ENCODE measurements around the gene ARHGAP10. TPM values are rescaled to one million over a fixed set of nuclear protein-coding genes. Genes with fewer than 3 reads are reported as not detected.

ARHGAP10 gene
- total and polyA plus RNA-seq, 4 experiments from 2014 or later: 6.4 to 8.3 (median 7.8) TPM

GRCh38 chr4:147984065-147984777 lies 252.3 kb downstream of the ARHGAP10 start:
- intact Hi-C loops (cut with micrococcal nuclease): no loop called here
- H3K36me3 Mint-ChIP-seq: peaks cover 0 to under 1% of the 10 kb centered on the region in 2 donors
- Histone ChIP-seq H3K4me1 (ENCODE audit: insufficient read depth, low read length) (no peaks in the 10 kb centered on the region), H3K4me3 (ENCODE audit: low read length in 2 of 2) (no peak overlapping the region), H3K9me3 (ENCODE audit: control insufficient read depth in 1 of 2, low read length in 2 of 2) (no peaks in the 10 kb centered on the region), H3K27ac (ENCODE audit: low read depth, low read length) (no peak overlapping the region), H3K36me3 (ENCODE audit: insufficient read depth, low read length) (no peaks in the 10 kb centered on the region), H3K27me3 (ENCODE audit: insufficient read depth, low read length) (no peaks in the 10 kb centered on the region)
- H3K4me3 Mint-ChIP-seq: no peak overlapping the region
- ChIA-PET CTCF (ENCODE audit: partially characterized antibody) (interaction anchor here (1.0 to 1.2 kb wide), 4 partner anchors 15 to 70 kb away, joined by 3 to 4 read pairs (median 4); no protein-coding TSS in a partner anchor), POLR2A (ENCODE audit: partially characterized antibody) (interaction anchor here (0.8 kb wide), 1 partner anchor 281 kb away, joined by 3 read pairs; no protein-coding TSS in a partner anchor)
- peak in 4 of 5 donors; percentile 12 to 44 (median 34) for DNase-seq
- no peaks in the 10 kb centered on the region for H3K27me3 Mint-ChIP-seq
- peaks cover 17 to 36% (median 23%) of the 10 kb centered on the region in 4 donors for H3K4me1 Mint-ChIP-seq
- no peaks in the 10 kb centered on the region for H3K9me3 Mint-ChIP-seq
- H3K27ac Mint-ChIP-seq: peak overlapping the region in 3 of 7 donors; percentile 33 to 85 (median 38)

- Mint-ChIP-seq H3K27me3 (no peaks in the 10 kb centered on the region), H3K4me3 (no peak overlapping the region), H3K27ac (no peak overlapping the region), H3K4me1 (peaks cover 15 to 31% (median 20%) of the 10 kb centered on the region in 4 donors), H3K36me3 (no peaks in the 10 kb centered on the region), H3K9me3 (no peaks in the 10 kb centered on the region)
- Histone ChIP-seq H3K4me3 (ENCODE audit: low read length in 2 of 2) (no peak overlapping the region), H3K27me3 (ENCODE audit: insufficient read depth, low read length) (no peaks in the 10 kb centered on the region), H3K27ac (ENCODE audit: low read depth, low read length) (no peak overlapping the region), H3K9me3 (ENCODE audit: control insufficient read depth in 1 of 2, low read length in 2 of 2) (no peaks in the 10 kb centered on the region), H3K36me3 (ENCODE audit: insufficient read depth, low read length) (no peaks in the 10 kb centered on the region), H3K4me1 (ENCODE audit: insufficient read depth, low read length) (no peaks in the 10 kb centered on the region)
- POLR2A ChIA-PET (ENCODE audit: partially characterized antibody): interaction anchor here (0.8 kb wide), 1 partner anchor 281 kb away, joined by 3 read pairs; no protein-coding TSS in a partner anchor
- DNase-seq: no peak
- CTCF ChIA-PET (ENCODE audit: partially characterized antibody): no interaction called here
- intact Hi-C loops (cut with micrococcal nuclease): no loop called here
Measured at GRCh38 chr4:147984778-147985138, 252.9 kb downstream of the ARHGAP10 start.

GRCh38 chr4:147985376-147985775 lies 253.5 kb downstream of the ARHGAP10 start:
- no peaks in the 10 kb centered on the region for H3K36me3 ChIP-seq (ENCODE audit: insufficient read depth, low read length)
- POLR2A ChIA-PET (ENCODE audit: partially characterized antibody): interaction anchor here (0.8 kb wide), 1 partner anchor 280 kb away, joined by 3 read pairs; no protein-coding TSS in a partner anchor

GRCh38 chr4:147987252-147987651 lies 255.4 kb downstream of the ARHGAP10 start:
- no peak overlapping the region for H3K4me3 Mint-ChIP-seq
- no peak overlapping the region for H3K4me3 ChIP-seq (ENCODE audit: low read length in 2 of 2)
- peaks cover 0 to 5% of the 10 kb centered on the region in 2 donors for H3K36me3 Mint-ChIP-seq
- H3K27me3 ChIP-seq (ENCODE audit: insufficient read depth, low read length): no peaks in the 10 kb centered on the region
- peaks cover 4 to 8% (median 5%) of the 10 kb centered on the region in 4 donors for H3K4me1 Mint-ChIP-seq
- H3K27me3 Mint-ChIP-seq: no peaks in the 10 kb centered on the region
- CTCF ChIA-PET (ENCODE audit: partially characterized antibody): no interaction called here
- H3K9me3 Mint-ChIP-seq: no peaks in the 10 kb centered on the region
- no peaks in the 10 kb centered on the region for H3K9me3 ChIP-seq (ENCODE audit: control insufficient read depth in 1 of 2, low read length in 2 of 2)
- POLR2A ChIA-PET (ENCODE audit: partially characterized antibody): no interaction called here
- no peaks in the 10 kb centered on the region for H3K4me1 ChIP-seq (ENCODE audit: insufficient read depth, low read length)
- H3K36me3 ChIP-seq (ENCODE audit: insufficient read depth, low read length): no peaks in the 10 kb centered on the region
- no peak overlapping the region for H3K27ac ChIP-seq (ENCODE audit: low read depth, low read length)
- intact Hi-C loops (cut with micrococcal nuclease): no loop called here
- DNase-seq: no peak
- peak overlapping the region in 1 of 7 donors; percentile 42 for H3K27ac Mint-ChIP-seq

More at GRCh38 chr4:147985376-147985775, 253.5 kb downstream of the ARHGAP10 start:
- Mint-ChIP-seq H3K4me1 (peaks cover 12 to 25% (median 14%) of the 10 kb centered on the region in 4 donors), H3K27me3 (no peaks in the 10 kb centered on the region), H3K9me3 (no peaks in the 10 kb centered on the region), H3K27ac (no peak overlapping the region), H3K36me3 (peaks cover 0 to 1% of the 10 kb centered on the region in 2 donors), H3K4me3 (no peak overlapping the region)
- intact Hi-C loops (cut with micrococcal nuclease): no loop called here
- DNase-seq: no peak
- CTCF ChIA-PET (ENCODE audit: partially characterized antibody): no interaction called here
- H3K9me3 ChIP-seq (ENCODE audit: control insufficient read depth in 1 of 2, low read length in 2 of 2): no peaks in the 10 kb centered on the region
- H3K27ac ChIP-seq (ENCODE audit: low read depth, low read length): no peak overlapping the region
- no peak overlapping the region for H3K4me3 ChIP-seq (ENCODE audit: low read length in 2 of 2)
- no peaks in the 10 kb centered on the region for H3K4me1 ChIP-seq (ENCODE audit: insufficient read depth, low read length)
- H3K27me3 ChIP-seq (ENCODE audit: insufficient read depth, low read length): no peaks in the 10 kb centered on the region

- no peak overlapping the region for H3K4me3 ChIP-seq (ENCODE audit: low read length in 2 of 2)
- H3K27me3 ChIP-seq (ENCODE audit: insufficient read depth, low read length): no peaks in the 10 kb centered on the region
- intact Hi-C loops (cut with micrococcal nuclease): no loop called here
- no peak for DNase-seq
- ChIA-PET CTCF (ENCODE audit: partially characterized antibody) (no interaction called here), POLR2A (ENCODE audit: partially characterized antibody) (no interaction called here)
- Mint-ChIP-seq H3K4me3 (no peak overlapping the region), H3K36me3 (peaks cover 0 to 8% of the 10 kb centered on the region in 2 donors), H3K9me3 (no peaks in the 10 kb centered on the region), H3K27me3 (no peaks in the 10 kb centered on the region), H3K4me1 (no peaks in the 10 kb centered on the region), H3K27ac (no peak overlapping the region)
- H3K4me1 ChIP-seq (ENCODE audit: insufficient read depth, low read length): no peaks in the 10 kb centered on the region
- no peaks in the 10 kb centered on the region for H3K9me3 ChIP-seq (ENCODE audit: control insufficient read depth in 1 of 2, low read length in 2 of 2)
- no peaks in the 10 kb centered on the region for H3K36me3 ChIP-seq (ENCODE audit: insufficient read depth, low read length)
- no peak overlapping the region for H3K27ac ChIP-seq (ENCODE audit: low read depth, low read length)
Measured at GRCh38 chr4:147991543-147992283, 259.8 kb downstream of the ARHGAP10 start.

GRCh38 chr4:147994076-147994475 lies 262.2 kb downstream of the ARHGAP10 start:
- CTCF ChIA-PET (ENCODE audit: partially characterized antibody): no interaction called here
- POLR2A ChIA-PET (ENCODE audit: partially characterized antibody): no interaction called here
- intact Hi-C loops (cut with micrococcal nuclease): no loop called here

More at GRCh38 chr4:147994076-147994475, 262.2 kb downstream of the ARHGAP10 start:
- peaks cover 0 to 13% of the 10 kb centered on the region in 2 donors for H3K36me3 Mint-ChIP-seq
- DNase-seq: no peak
- H3K4me1 Mint-ChIP-seq: no peaks in the 10 kb centered on the region
- H3K4me3 ChIP-seq (ENCODE audit: low read length in 2 of 2): no peak overlapping the region
- H3K36me3 ChIP-seq (ENCODE audit: insufficient read depth, low read length): no peaks in the 10 kb centered on the region
- no peak overlapping the region for H3K27ac Mint-ChIP-seq
- H3K9me3 ChIP-seq (ENCODE audit: control insufficient read depth in 1 of 2, low read length in 2 of 2): no peaks in the 10 kb centered on the region
- H3K27ac ChIP-seq (ENCODE audit: low read depth, low read length): no peak overlapping the region
- no peak overlapping the region for H3K4me3 Mint-ChIP-seq
- H3K27me3 Mint-ChIP-seq: no peaks in the 10 kb centered on the region
- no peaks in the 10 kb centered on the region for H3K27me3 ChIP-seq (ENCODE audit: insufficient read depth, low read length)
- H3K9me3 Mint-ChIP-seq: peaks cover 0 to 4% (median 0%) of the 10 kb centered on the region in 8 donors
- no peaks in the 10 kb centered on the region for H3K4me1 ChIP-seq (ENCODE audit: insufficient read depth, low read length)
